Liver (tissue), 3 donors: Measurements from ENCODE around the gene PTGS2.

Experiments
- CTCF ChIP-seq: fragments of 150-350 bp; IDR thresholded peaks from 2 replicates; pipeline ENCODE4 v1.5.1; 2017; ENCODE audit warnings: improper control_type of control experiment, low read depth, low read length; ENCODE audit not compliant: missing input control
- GABPA ChIP-seq, 2 donors: IDR thresholded peaks in 1 of 2; conservative IDR thresholded peaks in 1 of 2; 2 replicates each; pipeline ENCODE4 v1.6.1; 2016; ENCODE audit warnings: antibody characterized with exemption in 2 of 2, mild to moderate bottlenecking in 1 of 2, moderate library complexity in 1 of 2
- JUND ChIP-seq, 2 donors: IDR thresholded peaks; 2 replicates each; pipeline ENCODE4 v1.6.1; 2016; ENCODE audit warnings: antibody characterized with exemption in 2 of 2
- MAX ChIP-seq: IDR thresholded peaks from 2 replicates; pipeline ENCODE4 v1.6.1; 2016; ENCODE audit warnings: antibody characterized with exemption
- REST ChIP-seq: IDR thresholded peaks from 2 replicates; pipeline ENCODE4 v1.6.1; 2016; ENCODE audit warnings: antibody characterized with exemption, mild to moderate bottlenecking
- RXRA ChIP-seq, 2 donors: IDR thresholded peaks; 2 replicates each; pipeline ENCODE4 v1.6.1; 2017 to 2018; ENCODE audit warnings: antibody characterized with exemption in 2 of 2, mild to moderate bottlenecking in 1 of 2
- YY1 ChIP-seq: IDR thresholded peaks from 2 replicates; pipeline ENCODE4 v1.6.1; 2016; ENCODE audit warnings: antibody characterized with exemption, mild to moderate bottlenecking
- donor health status: healthy.
- donor health status: healthy.

GRCh38 chr1:186671136-186671825 lies 8.9 kb downstream of the PTGS2 start:
- TF ChIP-seq CTCF (no peak), REST (no peak), MAX (no peak), GABPA (IDR thresholded peaks at IDR 0.05 in 1 of 2, conservative IDR thresholded peaks at IDR 0.05 in 1 of 2) (no peak), YY1 (no peak), JUND (IDR thresholded peaks at IDR 0.05) (no peak), RXRA (IDR thresholded peaks at IDR 0.05) (no peak)
